Activated CD8-positive, alpha-beta T cell treated with anti-CD3 and anti-CD28 coated beads, Interleukin-2, amount 10 ng/mL, durations not matched to agents 7 days and 5 days (primary cell): ENCODE measurements around the gene CYP2J2. TPM values are rescaled to one million over a fixed set of nuclear protein-coding genes. Genes with fewer than 3 reads are reported as not detected.
A peak's percentile ranks its signal among the peaks of the same experiment; 100 is the strongest.
"Not testable (repeated sequence)": the region's sequence is repeated elsewhere in the genome, so short reads cannot be mapped to it uniquely, and the experiment has no call there.

ENCODE experiments used
- ATAC-seq: fragments of 150-1000 bp; cut with Tn5 transposase; one replicate; pipeline ENCODE4 v1.10.0; 2021; ENCODE audit warnings: moderate library complexity
- CTCF ChIA-PET: fragments of 350-600 bp; sonication (Branson Sonifier 250); formaldehyde crosslinking; loops from one replicate; lab custom pipeline; 2021; ENCODE audit warnings: antibody characterized with exemption; lab: Charles Lee
- POLR2A ChIA-PET: fragments of 350-600 bp; sonication (Branson Sonifier 250); formaldehyde crosslinking; loops from one replicate; lab custom pipeline; 2021; ENCODE audit warnings: antibody characterized with exemption; lab: Charles Lee
- DNase-seq: peaks from one replicate; pipeline ENCODE4 v3.0.0-alpha.2; 2020
- H3K27ac Mint-ChIP-seq: one replicate; pipeline ENCODE4 v1.8.0; 2021; ENCODE audit warnings: mild to moderate bottlenecking, mixed read lengths
- H3K27me3 Mint-ChIP-seq: one replicate; pipeline ENCODE4 v1.8.0; 2021; ENCODE audit warnings: low read depth, mixed read lengths
- H3K36me3 Mint-ChIP-seq: one replicate; pipeline ENCODE4 v1.8.0; 2021; ENCODE audit warnings: low read depth, mixed read lengths
- H3K4me1 Mint-ChIP-seq: one replicate; pipeline ENCODE4 v1.8.0; 2021; ENCODE audit warnings: low read depth, mixed read lengths
- H3K4me3 Mint-ChIP-seq: one replicate; pipeline ENCODE4 v1.8.0; 2021; ENCODE audit warnings: mild to moderate bottlenecking, mixed read lengths
- H3K9me3 Mint-ChIP-seq: one replicate; pipeline ENCODE4 v1.8.0; 2022; ENCODE audit warnings: mixed read lengths; ENCODE audit not compliant: insufficient read depth
- total RNA-seq, 2 experiments: library from RNA; stranded (reverse); gene quantifications; one replicate each; pipeline ENCODE4 v1.2.3, GENCODE V29; 2021

Gene CYP2J2
- total RNA-seq, 2 experiments from 2014 or later = 2.7 to 3.1 TPM

DNA sequence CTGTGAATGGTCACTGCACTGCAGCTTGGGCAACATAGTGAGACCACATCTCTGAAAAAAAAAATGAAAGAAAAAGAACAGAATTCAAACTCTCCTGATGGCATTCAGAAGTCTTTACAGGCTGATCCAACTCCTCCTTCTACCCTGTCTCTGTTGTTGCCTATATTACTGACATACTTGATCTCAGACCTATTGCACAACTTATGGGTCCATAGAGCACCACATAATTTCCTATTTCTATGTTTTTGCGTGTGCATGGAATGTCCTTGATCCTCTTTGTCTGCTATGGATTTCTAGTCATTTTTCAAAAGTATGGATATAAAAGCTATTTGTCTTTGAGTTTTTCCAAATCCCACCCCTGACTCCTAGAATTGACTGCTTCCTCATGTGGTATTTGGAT, 22.4 kb upstream of the CYP2J2 start:
- Mint-ChIP-seq H3K4me3 (no peak overlapping the region), H3K36me3 (no peaks in the 10 kb centered on the region), H3K4me1 (no peaks in the 10 kb centered on the region), H3K27ac (no peak overlapping the region), H3K9me3 (no peaks in the 10 kb centered on the region), H3K27me3 (no peaks in the 10 kb centered on the region)
- ChIA-PET CTCF (interaction anchor here (1.4 to 2.2 kb wide), 3 partner anchors 46 to 70 kb away, joined by 4 to 11 read pairs (median 9); no protein-coding TSS in a partner anchor), POLR2A (no interaction called here)
- DNase-seq (no peak), ATAC-seq (no peak)

- ChIA-PET CTCF (interaction anchor here (0.6 to 2.8 kb wide), 45 partner anchors 9 to 270 kb away, joined by 3 to 108 read pairs (median 5); no protein-coding TSS in a partner anchor), POLR2A (interaction anchor here (0.6 kb wide), 1 partner anchor 68 kb away, joined by 3 read pairs; no protein-coding TSS in a partner anchor)
- H3K9me3 Mint-ChIP-seq = no peaks in the 10 kb centered on the region
- no peaks in the 10 kb centered on the region for H3K4me1 Mint-ChIP-seq
- no peak overlapping the region for H3K27ac Mint-ChIP-seq
- H3K4me3 Mint-ChIP-seq = no peak overlapping the region
- peaks cover 6% of the 10 kb centered on the region for H3K27me3 Mint-ChIP-seq
- H3K36me3 Mint-ChIP-seq = no peaks in the 10 kb centered on the region
- ATAC-seq = peak; percentile 86
- DNase-seq = peak; percentile 71
These were observed 20.7 kb upstream of the CYP2J2 start for GRCh38 chr1:59947047-59947938.

GRCh38 chr1:59945790-59946189, 19.2 kb upstream of the CYP2J2 start:
- H3K9me3 Mint-ChIP-seq = no peaks in the 10 kb centered on the region
- ChIA-PET CTCF (interaction anchor here (2.4 to 2.8 kb wide), 3 partner anchors 19 to 66 kb away, joined by 14 to 108 read pairs (median 51); no protein-coding TSS in a partner anchor), POLR2A (no interaction called here)
- DNase-seq (no peak), ATAC-seq (no peak)
- peaks cover 9% of the 10 kb centered on the region for H3K27me3 Mint-ChIP-seq
- H3K27ac Mint-ChIP-seq = no peak overlapping the region
- no peaks in the 10 kb centered on the region for H3K4me1 Mint-ChIP-seq
- no peak overlapping the region for H3K4me3 Mint-ChIP-seq
- H3K36me3 Mint-ChIP-seq = no peaks in the 10 kb centered on the region

DNA sequence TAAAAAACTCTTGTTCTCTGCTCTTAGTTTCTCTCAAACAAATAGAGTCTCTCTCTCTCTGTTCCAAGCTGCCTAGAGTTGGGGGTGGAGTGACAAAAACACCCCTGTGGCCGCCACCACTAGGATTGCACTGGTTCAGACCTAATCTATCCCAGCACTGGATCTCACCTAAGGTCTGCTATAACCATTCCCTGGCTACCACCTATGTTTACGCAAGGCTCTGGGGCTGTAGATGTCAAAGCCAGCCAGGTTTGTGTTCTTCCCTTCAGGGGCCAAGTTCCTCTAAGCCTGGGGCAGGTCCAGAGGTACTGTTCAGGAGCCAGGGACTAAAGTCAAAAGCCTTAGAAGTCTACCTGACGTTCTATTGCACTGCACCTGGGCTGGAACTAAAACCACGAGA, 12.8 kb upstream of the CYP2J2 start:
- no peaks in the 10 kb centered on the region for H3K36me3 Mint-ChIP-seq
- DNase-seq (no peak), ATAC-seq (no peak)
- H3K27ac Mint-ChIP-seq = no peak overlapping the region
- POLR2A ChIA-PET = no interaction called here
- no peaks in the 10 kb centered on the region for H3K4me1 Mint-ChIP-seq
- CTCF ChIA-PET = no interaction called here
- peaks cover 19% of the 10 kb centered on the region for H3K27me3 Mint-ChIP-seq
- no peaks in the 10 kb centered on the region for H3K9me3 Mint-ChIP-seq
- no peak overlapping the region for H3K4me3 Mint-ChIP-seq

GRCh38 chr1:59937636-59938210, 11.2 kb upstream of the CYP2J2 start:
- ATAC-seq (no peak), DNase-seq (no peak)
- Mint-ChIP-seq H3K36me3 (no peaks in the 10 kb centered on the region), H3K27ac (no peak overlapping the region), H3K27me3 (peaks cover 24% of the 10 kb centered on the region), H3K4me3 (no peak overlapping the region), H3K9me3 (no peaks in the 10 kb centered on the region), H3K4me1 (no peaks in the 10 kb centered on the region)
- POLR2A ChIA-PET = no interaction called here
- CTCF ChIA-PET = interaction anchor here (1.9 kb wide), 1 partner anchor 9 kb away, joined by 7 read pairs; no protein-coding TSS in a partner anchor

- no peaks in the 10 kb centered on the region for H3K36me3 Mint-ChIP-seq
- H3K9me3 Mint-ChIP-seq = no peaks in the 10 kb centered on the region
- no peaks in the 10 kb centered on the region for H3K4me1 Mint-ChIP-seq
- POLR2A ChIA-PET = no interaction called here
- CTCF ChIA-PET = interaction anchor here (1.9 kb wide), 1 partner anchor 11 kb away, joined by 7 read pairs; no protein-coding TSS in a partner anchor
- H3K4me3 Mint-ChIP-seq = no peak overlapping the region
- no peak overlapping the region for H3K27ac Mint-ChIP-seq
- H3K27me3 Mint-ChIP-seq = peaks cover 18% of the 10 kb centered on the region
- no peak for ATAC-seq
- no peak for DNase-seq
These were observed 9.8 kb upstream of the CYP2J2 start for GRCh38 chr1:59936358-59936821.

DNA sequence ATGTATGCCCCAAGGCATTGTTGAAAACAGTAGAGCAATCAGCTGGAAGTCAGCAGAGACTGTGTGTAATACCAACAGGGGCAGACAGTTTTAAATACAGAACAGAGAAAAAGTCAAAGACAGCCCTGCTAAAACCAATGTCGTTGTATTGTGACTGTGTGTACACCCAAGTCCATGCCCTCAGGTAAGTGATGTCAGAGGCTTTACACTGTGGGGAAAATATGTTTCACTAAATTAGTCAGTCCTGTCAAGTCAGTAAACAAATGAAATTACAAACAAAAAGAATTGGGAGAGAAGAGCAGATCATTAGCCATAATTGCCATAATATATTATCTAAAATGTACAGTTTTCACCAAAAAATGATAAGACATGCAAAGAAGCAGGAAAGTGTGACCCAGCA, 2.4 kb upstream of the CYP2J2 start:
- ChIA-PET CTCF (interaction anchor here (1.0 kb wide), 1 partner anchor 18 kb away, joined by 3 read pairs; no protein-coding TSS in a partner anchor), POLR2A (no interaction called here)
- Mint-ChIP-seq H3K36me3 (peaks cover 8% of the 10 kb centered on the region), H3K27ac (no peak overlapping the region), H3K4me3 (no peak overlapping the region), H3K4me1 (peaks cover 19% of the 10 kb centered on the region), H3K9me3 (peaks cover 6% of the 10 kb centered on the region), H3K27me3 (peaks cover 37% of the 10 kb centered on the region)
- ATAC-seq (no peak), DNase-seq (no peak)

DNA sequence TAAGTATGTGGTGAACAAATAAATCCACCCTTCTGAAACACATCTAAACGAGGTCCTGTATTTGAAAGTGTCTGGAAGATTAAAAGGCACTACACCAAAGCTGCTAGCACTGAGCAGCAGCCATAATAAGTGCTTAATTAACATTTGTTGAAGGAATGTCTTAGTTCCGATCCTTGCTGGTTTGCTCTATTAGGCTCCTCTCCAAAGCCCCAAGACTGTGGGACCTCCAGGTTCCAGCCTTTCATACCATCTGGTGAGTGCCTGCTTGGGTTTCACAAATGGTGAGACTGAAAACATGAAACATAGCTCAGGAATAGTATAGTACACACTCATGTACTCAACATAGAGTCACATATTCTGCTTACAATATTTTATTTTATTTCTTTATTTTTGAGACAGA, 640 bp upstream of the CYP2J2 start:
- DNase-seq = no peak
- peaks cover 8% of the 10 kb centered on the region for H3K36me3 Mint-ChIP-seq
- peaks cover 32% of the 10 kb centered on the region for H3K27me3 Mint-ChIP-seq
- POLR2A ChIA-PET = interaction anchor here (0.6 kb wide), 1 partner anchor 45 kb away, joined by 3 read pairs; no protein-coding TSS in a partner anchor
- ATAC-seq = no peak
- H3K27ac Mint-ChIP-seq = no peak overlapping the region
- peak overlapping the region; percentile 81 for H3K4me3 Mint-ChIP-seq
- H3K9me3 Mint-ChIP-seq = peaks cover 15% of the 10 kb centered on the region
- peaks cover 19% of the 10 kb centered on the region for H3K4me1 Mint-ChIP-seq
- CTCF ChIA-PET = interaction anchor here (1.6 kb wide), 1 partner anchor 20 kb away, joined by 10 read pairs; no protein-coding TSS in a partner anchor

- Mint-ChIP-seq H3K36me3 (peaks cover 8% of the 10 kb centered on the region), H3K4me1 (peaks cover 24% of the 10 kb centered on the region), H3K27ac (no peak overlapping the region), H3K9me3 (peaks cover 15% of the 10 kb centered on the region), H3K4me3 (no peak overlapping the region), H3K27me3 (peaks cover 21% of the 10 kb centered on the region)
- DNase-seq (no peak), ATAC-seq (no peak)
- CTCF ChIA-PET = no interaction called here
- POLR2A ChIA-PET = no interaction called here
These were observed 1.9 kb downstream of the CYP2J2 start for GRCh38 chr1:59924653-59925052.

DNA sequence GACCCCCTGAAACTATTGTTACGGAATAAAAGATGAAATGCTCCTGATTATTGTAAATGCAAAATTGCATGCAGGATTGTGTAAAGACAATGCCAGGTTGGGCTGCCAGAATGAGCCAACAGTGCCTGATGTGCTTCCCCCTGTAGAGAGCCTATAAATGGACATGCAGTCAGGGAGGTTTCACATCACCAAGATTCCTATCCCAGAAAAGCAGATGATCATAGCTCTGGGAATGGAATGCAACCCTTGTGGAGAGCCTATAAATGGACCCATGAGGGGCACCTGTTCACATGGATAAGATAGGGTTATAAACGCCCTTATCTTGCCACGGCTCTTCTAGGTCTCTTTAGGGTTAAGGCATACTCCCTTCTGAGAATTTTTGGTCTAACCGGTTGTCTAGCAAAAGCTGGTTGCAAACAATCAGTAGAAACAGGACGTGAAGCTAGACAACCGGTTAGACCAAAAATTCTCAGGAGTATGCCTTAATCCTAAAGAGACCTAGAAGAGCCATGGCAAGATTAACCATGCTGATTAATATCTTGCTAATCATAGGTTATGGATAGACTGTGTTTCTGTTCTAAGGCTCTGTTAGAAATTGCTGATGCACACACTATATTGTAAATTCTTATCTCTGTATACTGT, 5.2 kb downstream of the CYP2J2 start:
- Mint-ChIP-seq H3K4me1 (peaks cover 20% of the 10 kb centered on the region), H3K9me3 (peaks cover 15% of the 10 kb centered on the region)
- H3K27me3 Mint-ChIP-seq, ATAC-seq, H3K27ac Mint-ChIP-seq, DNase-seq, CTCF ChIA-PET, POLR2A ChIA-PET, H3K36me3 Mint-ChIP-seq, H3K4me3 Mint-ChIP-seq: not testable (repeated sequence)

DNA sequence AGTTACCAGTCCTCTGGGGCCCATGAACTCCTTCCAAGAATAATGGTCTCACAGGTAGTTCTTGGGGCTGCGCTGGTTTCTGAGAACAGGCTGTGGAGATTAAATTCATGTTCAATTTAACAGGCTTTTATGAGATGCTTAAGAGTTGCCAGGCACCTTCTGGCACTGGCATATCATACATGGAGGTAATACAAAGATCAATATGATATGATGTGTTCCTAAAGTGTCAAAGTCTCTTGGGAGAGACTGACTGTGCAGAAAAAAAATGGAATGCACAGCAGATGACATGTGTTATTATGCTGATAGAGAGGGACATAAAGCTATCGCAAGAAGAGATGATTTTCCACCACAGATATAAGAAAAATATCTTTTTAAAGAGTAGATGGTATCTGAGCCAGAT, 6.8 kb downstream of the CYP2J2 start:
- no peak for DNase-seq

More for the DNA sequence above, 6.8 kb downstream of the CYP2J2 start:
- Mint-ChIP-seq H3K27ac (no peak overlapping the region), H3K36me3 (no peaks in the 10 kb centered on the region), H3K9me3 (peaks cover 10% of the 10 kb centered on the region), H3K4me3 (no peak overlapping the region), H3K27me3 (no peaks in the 10 kb centered on the region), H3K4me1 (peaks cover 6% of the 10 kb centered on the region)
- POLR2A ChIA-PET = no interaction called here
- CTCF ChIA-PET = interaction anchor here (1.2 to 1.5 kb wide), 2 partner anchors 17 to 28 kb away, joined by 4 read pairs; no protein-coding TSS in a partner anchor
- no peak for ATAC-seq
